ENCODE data around the gene OOSP3. TPM values are rescaled to one million over a fixed set of nuclear protein-coding genes. Genes with fewer than 3 reads are reported as not detected.

Gene OOSP3
- total RNA-seq, 1 experiment from 2014 or later = not detected

DNA sequence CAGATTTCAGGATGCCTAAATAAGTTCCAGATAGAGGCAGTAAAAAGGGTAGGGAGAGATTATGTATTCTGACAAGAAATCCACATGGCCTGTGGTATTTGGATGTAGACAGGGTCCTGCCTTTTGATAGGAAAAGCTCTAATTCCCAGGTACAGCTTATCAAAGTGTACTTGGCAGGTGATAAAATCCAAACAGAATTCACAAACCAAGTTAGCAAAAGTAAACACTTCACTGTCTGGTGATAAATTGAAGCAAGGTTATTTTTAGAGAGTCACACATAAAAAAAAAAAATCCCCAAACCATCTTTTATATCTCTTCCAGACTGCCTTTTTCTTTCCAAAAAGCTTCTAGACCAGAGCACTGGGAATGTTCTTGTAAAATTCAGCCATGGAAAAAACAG, 39.0 kb upstream of the OOSP3 start:
- H3K36me3 ChIP-seq (ENCODE audit: insufficient read depth, low read length, poor library complexity, severe bottlenecking) = no peaks in the 10 kb centered on the region
- ChIA-PET CTCF (no interaction called here), POLR2A (ENCODE audit: low non-redundant PET) (no interaction called here)
- TF ChIP-seq, protein P1, sequence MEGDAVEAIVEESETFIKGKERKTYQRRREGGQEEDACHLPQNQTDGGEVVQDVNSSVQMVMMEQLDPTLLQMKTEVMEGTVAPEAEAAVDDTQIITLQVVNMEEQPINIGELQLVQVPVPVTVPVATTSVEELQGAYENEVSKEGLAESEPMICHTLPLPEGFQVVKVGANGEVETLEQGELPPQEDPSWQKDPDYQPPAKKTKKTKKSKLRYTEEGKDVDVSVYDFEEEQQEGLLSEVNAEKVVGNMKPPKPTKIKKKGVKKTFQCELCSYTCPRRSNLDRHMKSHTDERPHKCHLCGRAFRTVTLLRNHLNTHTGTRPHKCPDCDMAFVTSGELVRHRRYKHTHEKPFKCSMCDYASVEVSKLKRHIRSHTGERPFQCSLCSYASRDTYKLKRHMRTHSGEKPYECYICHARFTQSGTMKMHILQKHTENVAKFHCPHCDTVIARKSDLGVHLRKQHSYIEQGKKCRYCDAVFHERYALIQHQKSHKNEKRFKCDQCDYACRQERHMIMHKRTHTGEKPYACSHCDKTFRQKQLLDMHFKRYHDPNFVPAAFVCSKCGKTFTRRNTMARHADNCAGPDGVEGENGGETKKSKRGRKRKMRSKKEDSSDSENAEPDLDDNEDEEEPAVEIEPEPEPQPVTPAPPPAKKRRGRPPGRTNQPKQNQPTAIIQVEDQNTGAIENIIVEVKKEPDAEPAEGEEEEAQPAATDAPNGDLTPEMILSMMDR (conservative IDR thresholded peaks at IDR 0.05; ENCODE audit: low read depth, low read length) = no peak
- no peak for TF ChIP-seq EZH2 (IDR thresholded peaks at IDR 0.05; ENCODE audit: borderline replicate concordance, low read depth, low read length, poor library complexity, severe bottlenecking)
- no peaks in the 10 kb centered on the region for H3K9me3 ChIP-seq (ENCODE audit: low read depth, low read length, poor library complexity, severe bottlenecking)
- no peak overlapping the region for H3K4me3 ChIP-seq (ENCODE audit: low read depth, low read length, poor library complexity, severe bottlenecking)
- H3K27ac ChIP-seq (ENCODE audit: low read depth, low read length, poor library complexity, severe bottlenecking) = no peak overlapping the region
- no TSS peak for BruUV-seq (replicated peaks)
- intact Hi-C loops (cut with micrococcal nuclease; ENCODE audit: unreplicated experiment) = no loop called here
- H3K27me3 ChIP-seq (replicated peaks; ENCODE audit: insufficient read depth, low read depth, low read length, poor library complexity) = peaks cover 18% of the 10 kb centered on the region
- H3K4me1 ChIP-seq (ENCODE audit: insufficient read depth, low read length, poor library complexity, severe bottlenecking) = no peaks in the 10 kb centered on the region
- no peak for DNase-seq (ENCODE audit: low spot score)

DNA sequence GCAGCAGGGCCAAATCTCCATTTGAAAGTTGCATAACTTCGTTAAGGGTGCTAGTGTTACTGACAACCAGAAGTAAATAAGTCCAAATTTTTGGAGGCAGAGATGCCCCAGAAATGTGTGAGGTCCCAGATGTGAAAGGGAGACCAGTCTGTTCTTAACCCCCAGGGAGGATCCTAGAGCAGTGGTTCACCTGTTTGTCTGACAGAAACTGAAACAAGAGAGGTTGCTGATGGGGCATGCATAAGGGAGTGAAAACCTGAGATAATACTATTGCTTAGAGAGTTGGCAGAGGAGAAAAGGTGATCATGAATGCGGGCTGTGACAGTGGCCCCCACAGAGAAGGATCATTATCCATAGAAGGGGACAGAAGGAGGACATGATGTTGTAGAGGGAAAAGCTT, 37.1 kb upstream of the OOSP3 start:
- H3K27me3 ChIP-seq (replicated peaks; ENCODE audit: insufficient read depth, low read depth, low read length, poor library complexity) = peaks cover 16% of the 10 kb centered on the region
- CTCF ChIA-PET = no interaction called here
- TF ChIP-seq, protein P1 (conservative IDR thresholded peaks at IDR 0.05; ENCODE audit: low read depth, low read length) = no peak
- no peak for TF ChIP-seq EZH2 (IDR thresholded peaks at IDR 0.05; ENCODE audit: borderline replicate concordance, low read depth, low read length, poor library complexity, severe bottlenecking)
- no peak overlapping the region for H3K4me3 ChIP-seq (ENCODE audit: low read depth, low read length, poor library complexity, severe bottlenecking)
- POLR2A ChIA-PET (ENCODE audit: low non-redundant PET) = no interaction called here
- H3K9me3 ChIP-seq (ENCODE audit: low read depth, low read length, poor library complexity, severe bottlenecking) = no peaks in the 10 kb centered on the region
- no peaks in the 10 kb centered on the region for H3K4me1 ChIP-seq (ENCODE audit: insufficient read depth, low read length, poor library complexity, severe bottlenecking)
- intact Hi-C loops (cut with micrococcal nuclease; ENCODE audit: unreplicated experiment) = no loop called here
- DNase-seq (ENCODE audit: low spot score) = no peak
- H3K27ac ChIP-seq (ENCODE audit: low read depth, low read length, poor library complexity, severe bottlenecking) = no peak overlapping the region
- BruUV-seq (replicated peaks) = no TSS peak
- no peaks in the 10 kb centered on the region for H3K36me3 ChIP-seq (ENCODE audit: insufficient read depth, low read length, poor library complexity, severe bottlenecking)

DNA sequence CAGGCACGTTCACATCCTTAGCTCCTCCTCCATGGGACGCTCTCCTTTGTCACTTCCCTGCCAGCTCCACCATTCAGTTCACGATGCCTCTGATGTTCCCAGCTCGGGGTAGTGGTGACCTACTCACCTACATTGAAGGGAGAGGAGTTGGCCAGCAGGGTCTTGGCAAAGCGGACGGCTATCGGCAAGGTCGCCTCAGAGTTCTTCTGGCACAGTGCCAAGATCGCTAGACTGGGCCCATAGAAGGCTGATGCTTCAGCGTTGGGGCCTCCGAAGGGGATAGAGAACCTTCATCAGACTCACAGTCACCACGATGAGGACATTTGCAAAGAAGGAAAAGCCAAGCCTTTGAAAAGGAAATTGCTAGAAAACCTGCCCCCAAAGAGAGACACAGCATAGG, 36.3 kb upstream of the OOSP3 start:
- no peaks in the 10 kb centered on the region for H3K36me3 ChIP-seq (ENCODE audit: insufficient read depth, low read length, poor library complexity, severe bottlenecking)
- BruUV-seq (replicated peaks) = no TSS peak
- intact Hi-C loops (cut with micrococcal nuclease; ENCODE audit: unreplicated experiment) = no loop called here
- TF ChIP-seq, protein P1 (conservative IDR thresholded peaks at IDR 0.05; ENCODE audit: low read depth, low read length) = no peak
- no peak for TF ChIP-seq EZH2 (IDR thresholded peaks at IDR 0.05; ENCODE audit: borderline replicate concordance, low read depth, low read length, poor library complexity, severe bottlenecking)
- H3K27me3 ChIP-seq (replicated peaks; ENCODE audit: insufficient read depth, low read depth, low read length, poor library complexity) = peaks cover 11% of the 10 kb centered on the region
- DNase-seq (ENCODE audit: low spot score) = no peak
- H3K27ac ChIP-seq (ENCODE audit: low read depth, low read length, poor library complexity, severe bottlenecking) = no peak overlapping the region
- no peak overlapping the region for H3K4me3 ChIP-seq (ENCODE audit: low read depth, low read length, poor library complexity, severe bottlenecking)
- H3K4me1 ChIP-seq (ENCODE audit: insufficient read depth, low read length, poor library complexity, severe bottlenecking) = no peaks in the 10 kb centered on the region
- POLR2A ChIA-PET (ENCODE audit: low non-redundant PET) = interaction anchor here (0.6 kb wide), 1 partner anchor 21 kb away, joined by 3 read pairs; no protein-coding TSS in a partner anchor
- CTCF ChIA-PET = no interaction called here
- H3K9me3 ChIP-seq (ENCODE audit: low read depth, low read length, poor library complexity, severe bottlenecking) = no peaks in the 10 kb centered on the region

Measured in A673 (cell line).